Esophagus squamous epithelium (tissue), 5 donors: ENCODE data around the gene ZNF777. TPM values are rescaled to one million over a fixed set of nuclear protein-coding genes. Genes with fewer than 3 reads are reported as not detected.
"Not testable (repeated sequence)": the region's sequence is repeated elsewhere in the genome, so short reads cannot be mapped to it uniquely, and the experiment has no call there.

Experiments
- DNase-seq: peaks from one replicate; lab custom pipeline; 2025; lab: John Stamatoyannopoulos, UW
- H3K27ac ChIP-seq, 4 donors: fragments of 200-600 bp; sonication (generic); one replicate each; pipeline ENCODE4 v1.5.1; 2016 to 2019; ENCODE audit warnings: mild to moderate bottlenecking in 1 of 4
- H3K27me3 ChIP-seq, 4 donors: fragments of 200-600 bp; sonication (generic); 1 replicate in 3 of 4; 2 replicates in 1 of 4; pipeline versions ENCODE4 v1.5.1 to v1.6.0; 2017 to 2021; ENCODE audit warnings: antibody characterized with exemption in 1 of 4
- H3K36me3 ChIP-seq, 3 donors: fragments of 200-600 bp; sonication (generic); one replicate each; pipeline ENCODE4 v1.5.1; 2016 to 2019
- H3K4me1 ChIP-seq, 3 donors: fragments of 200-600 bp; sonication (generic); one replicate each; pipeline ENCODE4 v1.5.1; 2017 to 2019
- H3K4me3 ChIP-seq, 4 donors: fragments of 200-600 bp; sonication (generic); 1 replicate in 3 of 4; 2 replicates in 1 of 4; pipeline ENCODE4 v1.5.1; 2016 to 2019; ENCODE audit warnings: mild to moderate bottlenecking in 2 of 4, moderate library complexity in 1 of 4
- H3K9me3 ChIP-seq, 3 donors: fragments of 200-600 bp; sonication (generic); one replicate each; pipeline ENCODE4 v1.5.1; 2016 to 2019
- POLR2A ChIP-seq, 4 donors: fragments of 450-650 bp; IDR thresholded peaks; one replicate each; pipeline ENCODE4 v1.6.1; 2017; ENCODE audit warnings: antibody characterized with exemption in 4 of 4, mild to moderate bottlenecking in 4 of 4, moderate library complexity in 3 of 4
- WGBS, 2 donors: methylation state at CpG; one replicate each; pipeline ENCODE4 v1.1.5; 2018; 5-methylcytosine and 5-hydroxymethylcytosine counted together
- intact Hi-C: fragments of 100-400 bp; cut with DNase I; formaldehyde crosslinking; loops from one replicate; pipeline ENCODE4 v1.15.0; 2022
- total RNA-seq, 4 donors: library from RNA; depleted of rRNA; stranded (reverse); fragments of >200 nt; gene quantifications; one replicate each; pipeline ENCODE4 v1.1.0, GENCODE V29; 2016
- TF ChIP-seq, protein P1 (sequence below), 6 experiments: fragments of 450-650 bp in 4 of 6; fragments of 200-600 bp in 2 of 6; sonication (generic) in 2 of 6; IDR thresholded peaks; one replicate each; pipeline ENCODE4 v1.5.1; 2016 to 2019; ENCODE audit warnings: antibody characterized with exemption in 6 of 6, mild to moderate bottlenecking in 4 of 6, moderate library complexity in 4 of 6
- donor health status: DM: yes; HTN: yes; CAD: no.

ZNF777 gene
- total RNA-seq, 4 donors from 2014 or later = 4.6 to 9.7 (median 7.8) TPM

DNA sequence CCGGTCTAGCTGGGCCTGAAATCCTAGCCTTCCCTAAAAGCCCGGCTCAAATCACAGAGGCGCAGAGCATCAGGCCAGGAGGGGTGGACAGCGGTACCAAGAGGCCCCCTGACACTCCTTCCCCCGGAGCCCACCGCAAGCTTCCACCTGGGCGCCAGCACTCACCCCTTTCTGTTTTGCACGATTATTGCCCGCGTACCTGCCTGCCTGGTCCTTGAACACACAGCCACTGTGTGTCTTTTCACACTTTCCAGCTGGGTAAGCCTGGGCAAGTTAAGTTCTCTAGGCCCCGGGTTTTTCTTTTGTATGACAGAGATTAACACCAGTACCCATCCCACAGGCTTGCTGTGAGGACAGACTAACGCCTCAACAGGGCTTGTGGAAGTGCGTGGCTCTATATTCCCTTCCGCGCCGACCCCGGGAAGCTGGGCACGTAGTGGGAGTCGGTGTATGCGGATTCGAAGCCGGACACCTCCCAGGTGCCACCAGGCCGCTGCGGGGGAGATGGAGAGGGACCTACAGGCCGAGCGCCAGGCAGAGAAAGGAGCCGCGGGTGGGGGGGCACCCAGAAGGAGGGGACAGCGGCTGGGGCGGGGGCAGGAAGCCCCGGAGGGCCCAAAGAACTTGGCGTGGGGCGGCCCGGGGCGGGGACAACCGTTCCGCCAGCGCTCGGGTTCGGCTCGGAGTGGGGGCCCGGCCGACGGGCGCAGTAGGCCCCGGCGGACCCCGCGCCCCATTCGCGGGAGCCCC is 36.0 kb upstream of the ZNF777 start:
- 2 to 22% methylated on average over 9 of the region's 51 CpGs for WGBS, 2 donors
- Histone ChIP-seq H3K27ac (peak overlapping the region; percentile 89 to 96 (median 94)), H3K27me3 (peaks cover 0 to 4% (median 0%) of the 10 kb centered on the region in 4 donors), H3K4me3 (peak overlapping the region; percentile 78 to 90 (median 84)), H3K4me1 (peaks cover 8 to 32% (median 14%) of the 10 kb centered on the region in 3 donors), H3K36me3 (peaks cover 16 to 28% (median 23%) of the 10 kb centered on the region in 3 donors), H3K9me3 (no peaks in the 10 kb centered on the region)
- no peak for DNase-seq
- intact Hi-C loops = no loop called here
- TF ChIP-seq, protein P1, sequence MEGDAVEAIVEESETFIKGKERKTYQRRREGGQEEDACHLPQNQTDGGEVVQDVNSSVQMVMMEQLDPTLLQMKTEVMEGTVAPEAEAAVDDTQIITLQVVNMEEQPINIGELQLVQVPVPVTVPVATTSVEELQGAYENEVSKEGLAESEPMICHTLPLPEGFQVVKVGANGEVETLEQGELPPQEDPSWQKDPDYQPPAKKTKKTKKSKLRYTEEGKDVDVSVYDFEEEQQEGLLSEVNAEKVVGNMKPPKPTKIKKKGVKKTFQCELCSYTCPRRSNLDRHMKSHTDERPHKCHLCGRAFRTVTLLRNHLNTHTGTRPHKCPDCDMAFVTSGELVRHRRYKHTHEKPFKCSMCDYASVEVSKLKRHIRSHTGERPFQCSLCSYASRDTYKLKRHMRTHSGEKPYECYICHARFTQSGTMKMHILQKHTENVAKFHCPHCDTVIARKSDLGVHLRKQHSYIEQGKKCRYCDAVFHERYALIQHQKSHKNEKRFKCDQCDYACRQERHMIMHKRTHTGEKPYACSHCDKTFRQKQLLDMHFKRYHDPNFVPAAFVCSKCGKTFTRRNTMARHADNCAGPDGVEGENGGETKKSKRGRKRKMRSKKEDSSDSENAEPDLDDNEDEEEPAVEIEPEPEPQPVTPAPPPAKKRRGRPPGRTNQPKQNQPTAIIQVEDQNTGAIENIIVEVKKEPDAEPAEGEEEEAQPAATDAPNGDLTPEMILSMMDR (IDR thresholded peaks at IDR 0.05) = no peak
- no peak for TF ChIP-seq POLR2A (IDR thresholded peaks at IDR 0.05)

DNA sequence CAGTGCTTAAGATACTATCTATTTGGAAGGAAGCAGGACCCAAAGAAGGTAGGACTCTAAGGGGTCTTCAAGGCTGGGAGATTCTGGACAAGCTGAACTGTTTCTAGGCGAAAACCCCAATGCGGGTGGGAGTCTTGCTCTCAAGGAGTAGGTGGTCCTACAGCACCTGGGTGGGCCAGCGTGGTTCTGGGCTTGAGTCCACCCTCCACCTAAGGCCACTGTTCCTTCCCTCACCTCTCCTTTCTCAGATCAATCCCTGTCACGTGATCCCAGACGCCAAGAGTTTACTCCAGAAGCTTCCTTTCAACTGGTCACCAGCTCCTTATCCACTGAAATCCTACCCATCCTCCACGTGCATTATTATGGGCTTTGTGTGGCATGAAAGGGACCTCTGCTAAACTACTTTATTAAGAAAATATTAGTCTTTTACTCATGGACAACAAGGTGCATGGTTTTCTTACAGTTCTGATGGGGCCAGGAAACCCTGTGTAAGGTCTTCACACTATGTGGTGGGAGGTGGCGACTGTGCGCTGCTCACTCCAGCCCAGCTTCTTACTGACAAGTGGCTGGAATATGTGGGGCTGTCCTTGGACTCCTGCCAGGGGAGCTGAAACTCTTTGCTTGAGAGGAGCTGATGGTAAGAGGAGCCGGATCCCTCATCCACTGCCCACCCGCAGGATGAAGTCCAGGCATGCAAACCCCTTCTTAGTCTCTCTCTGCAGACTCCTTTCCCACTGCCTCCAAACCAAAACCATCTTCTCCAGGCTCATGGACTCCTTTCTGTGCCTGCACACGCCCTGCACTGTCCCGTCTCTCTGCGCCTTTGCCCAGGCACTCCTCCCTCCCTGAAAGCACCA is 35.2 kb upstream of the ZNF777 start:
- Histone ChIP-seq H3K4me3 (peak overlapping the region; percentile 78 to 90 (median 84)), H3K36me3 (peaks cover 24 to 36% (median 30%) of the 10 kb centered on the region in 3 donors), H3K9me3 (no peaks in the 10 kb centered on the region), H3K27ac (peak overlapping the region; percentile 89 to 96 (median 94)), H3K4me1 (peaks cover 8 to 32% (median 14%) of the 10 kb centered on the region in 3 donors), H3K27me3 (no peaks in the 10 kb centered on the region)
- WGBS, 2 donors = 54 to 55% methylated on average over 8 to 10 of the region's 13 CpGs
- intact Hi-C loops = no loop called here
- TF ChIP-seq, protein P1 (IDR thresholded peaks at IDR 0.05) = no peak
- TF ChIP-seq POLR2A (IDR thresholded peaks at IDR 0.05) = no peak
- DNase-seq = no peak

DNA sequence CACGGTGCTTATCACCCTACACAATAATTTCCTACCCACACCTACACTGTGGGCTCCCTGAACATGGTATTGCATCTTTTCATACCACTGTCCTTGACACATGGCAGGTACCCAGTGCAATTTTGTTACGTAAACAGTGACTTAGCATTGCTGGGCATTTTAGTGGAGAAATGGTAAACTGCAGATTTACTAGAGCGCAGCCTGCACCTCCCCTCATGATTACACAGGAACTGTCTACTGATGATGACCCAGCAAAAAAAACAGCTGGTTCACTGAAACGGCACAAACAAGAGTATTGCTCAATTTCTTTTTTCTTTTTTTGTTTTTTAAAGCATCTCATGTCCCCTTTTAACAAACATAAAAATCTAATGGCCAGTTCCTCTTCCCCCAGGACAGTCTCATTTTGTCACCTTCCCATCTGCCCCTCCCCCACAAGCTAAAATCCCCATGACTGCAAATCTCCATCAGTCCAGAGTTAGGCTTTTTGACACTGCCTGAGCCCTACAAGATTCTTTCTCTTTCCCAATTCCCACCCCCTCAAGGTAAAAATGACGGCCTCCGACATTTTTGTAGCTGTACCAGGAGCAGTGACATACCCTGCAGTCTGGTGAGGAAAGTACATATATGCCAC is 34.0 kb upstream of the ZNF777 start:
- H3K27ac ChIP-seq = peak overlapping the region; percentile 23 to 96 (median 74)
- WGBS, 2 donors = 80 to 83% methylated on average over 6 of the region's 6 CpGs
- TF ChIP-seq, protein P1 (IDR thresholded peaks at IDR 0.05) = no peak
- no peak for TF ChIP-seq POLR2A (IDR thresholded peaks at IDR 0.05)
- DNase-seq = no peak
- intact Hi-C loops = no loop called here
- H3K9me3 ChIP-seq = no peaks in the 10 kb centered on the region
- no peaks in the 10 kb centered on the region for H3K27me3 ChIP-seq
- H3K4me1 ChIP-seq = peaks cover 8 to 32% (median 14%) of the 10 kb centered on the region in 3 donors
- H3K4me3 ChIP-seq = no peak overlapping the region
- peaks cover 29 to 47% (median 33%) of the 10 kb centered on the region in 3 donors for H3K36me3 ChIP-seq

DNA sequence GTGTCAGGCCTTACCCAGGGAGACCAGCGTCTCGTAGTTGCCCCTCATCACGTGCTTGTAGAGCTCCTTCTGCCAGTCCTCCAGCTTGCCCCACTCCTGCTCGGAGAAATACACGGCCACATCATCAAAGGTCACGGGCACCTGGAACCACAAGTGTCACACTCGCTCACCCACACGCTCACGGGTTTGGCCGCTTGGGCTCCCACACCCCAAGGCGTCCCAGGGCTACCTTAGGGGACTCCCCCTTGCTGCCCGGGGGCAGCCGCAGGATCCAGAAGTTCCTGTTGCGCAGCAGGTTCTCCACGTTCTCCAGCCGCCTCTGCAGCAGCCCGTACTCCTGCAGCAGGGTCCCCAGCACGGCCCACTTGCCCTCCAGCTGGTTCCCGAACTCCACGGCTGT is 33.1 kb upstream of the ZNF777 start:
- H3K4me3 ChIP-seq, H3K27me3 ChIP-seq, H3K27ac ChIP-seq, H3K9me3 ChIP-seq, intact Hi-C loops, DNase-seq: not testable (repeated sequence)
- peaks cover 8 to 32% (median 14%) of the 10 kb centered on the region in 3 donors for H3K4me1 ChIP-seq
- 86 to 94% methylated on average over 6 to 11 of the region's 20 CpGs for WGBS, 2 donors
- peaks cover 29 to 56% (median 33%) of the 10 kb centered on the region in 3 donors for H3K36me3 ChIP-seq

DNA sequence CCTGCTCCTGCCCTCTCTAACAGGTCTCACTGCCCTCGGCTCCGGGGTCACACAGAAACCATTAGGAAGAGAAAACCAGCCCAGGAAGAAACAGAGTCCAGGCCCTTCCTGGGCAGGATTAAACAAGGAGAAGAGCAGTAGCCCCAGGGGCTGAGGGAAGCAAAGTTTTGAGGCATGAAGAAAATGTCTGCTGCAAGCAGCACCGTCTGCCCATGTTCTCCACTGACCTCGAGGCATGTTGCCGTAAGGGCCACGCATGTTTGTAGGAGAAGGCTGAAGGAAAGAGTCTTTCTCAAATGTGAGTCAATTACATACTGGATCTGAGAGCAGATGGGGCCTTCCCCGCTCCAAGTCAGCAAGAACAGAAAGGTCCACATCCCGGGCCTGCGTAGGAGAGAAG is 32.5 kb upstream of the ZNF777 start:
- TF ChIP-seq, protein P1 (IDR thresholded peaks at IDR 0.05) = no peak
- no peak for TF ChIP-seq POLR2A (IDR thresholded peaks at IDR 0.05)
- intact Hi-C loops = no loop called here
- Histone ChIP-seq H3K4me1 (peaks cover 8 to 32% (median 14%) of the 10 kb centered on the region in 3 donors), H3K36me3 (peaks cover 29 to 60% (median 33%) of the 10 kb centered on the region in 3 donors), H3K9me3 (no peaks in the 10 kb centered on the region), H3K4me3 (no peak overlapping the region), H3K27ac (no peak overlapping the region), H3K27me3 (no peaks in the 10 kb centered on the region)
- no peak for DNase-seq
- 91 to 100% methylated on average over 1 to 9 of the region's 9 CpGs for WGBS, 2 donors
